ENCODE measurements around the gene ATP11A.
"Not testable (repeated sequence)": the region's sequence is repeated elsewhere in the genome, so short reads cannot be mapped to it uniquely, and the experiment has no call there.

Gene ATP11A

DNA sequence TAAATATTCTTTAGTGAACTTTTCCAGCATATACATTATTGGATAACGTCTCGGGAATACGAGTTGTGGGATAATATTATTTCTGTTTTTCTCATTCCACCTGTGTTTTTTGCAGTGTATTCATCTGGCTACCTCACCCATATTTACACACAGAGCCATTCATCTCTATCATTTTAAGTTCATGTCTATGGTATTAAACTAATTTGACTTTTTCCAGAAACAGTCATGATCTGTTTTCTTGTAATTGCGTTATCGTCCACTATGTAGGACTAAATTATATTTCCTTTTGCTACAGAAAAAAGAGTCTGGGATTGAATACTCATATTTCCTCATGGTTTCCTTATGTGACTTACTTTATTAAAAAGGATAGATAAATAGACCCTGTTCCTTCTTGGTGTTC is 2.7 kb downstream of the ATP11A start:
- no peak for DNase-seq (ENCODE audit: low read depth)

DNA sequence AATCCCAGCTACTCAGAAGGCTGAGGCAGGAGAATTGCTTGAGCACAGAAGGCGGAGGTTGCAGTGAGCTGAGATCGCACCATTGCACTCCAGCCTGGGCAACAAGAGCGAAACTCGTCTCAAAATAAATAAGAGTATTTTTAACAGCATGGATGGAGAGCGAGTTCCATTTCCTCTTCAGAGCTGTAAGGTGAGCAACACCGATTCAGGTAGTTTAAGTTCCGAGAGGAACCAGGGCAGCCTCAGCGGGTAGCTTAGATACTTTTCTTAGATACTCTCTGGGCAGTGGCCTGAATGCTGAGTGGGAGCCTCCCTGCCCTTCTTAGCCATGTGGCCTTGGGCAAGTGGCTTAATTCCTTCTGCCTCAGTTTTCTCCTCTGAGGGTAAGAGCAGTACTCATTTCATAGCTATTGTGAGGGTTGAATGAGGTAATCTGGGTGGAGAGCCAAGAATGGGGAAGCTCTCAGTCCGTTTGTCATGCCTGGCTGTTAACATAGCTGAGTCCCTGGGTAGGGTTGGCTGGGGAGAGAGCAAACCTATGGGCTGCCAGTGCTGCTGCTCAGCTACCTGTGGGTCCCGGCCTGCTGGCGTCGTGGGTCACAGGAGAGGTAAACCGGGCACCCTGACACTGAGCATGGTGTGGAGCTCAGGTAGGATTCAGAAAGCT is 4.1 kb downstream of the ATP11A start:
- no peak for DNase-seq (ENCODE audit: low read depth)

DNA sequence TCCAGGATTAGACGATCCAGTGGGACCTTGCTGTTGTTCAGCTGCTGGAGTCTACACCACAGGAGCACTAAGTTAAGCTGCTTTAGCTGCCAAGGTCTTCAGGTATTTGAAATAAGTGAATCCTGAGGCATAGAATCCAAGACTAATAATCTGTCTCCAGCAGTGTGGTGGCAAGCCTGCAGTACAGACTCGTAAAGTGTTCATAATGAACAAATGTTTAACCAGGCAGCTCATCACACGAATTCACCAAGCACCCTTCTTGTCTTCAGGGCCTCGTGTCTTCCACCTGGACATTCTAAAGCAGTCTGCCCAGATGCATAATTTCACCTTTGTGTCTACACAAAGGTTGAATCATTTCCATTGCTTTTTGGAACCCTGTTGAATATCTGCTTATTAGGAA is 5.3 kb downstream of the ATP11A start:
- no peak for DNase-seq (ENCODE audit: low read depth)

DNA sequence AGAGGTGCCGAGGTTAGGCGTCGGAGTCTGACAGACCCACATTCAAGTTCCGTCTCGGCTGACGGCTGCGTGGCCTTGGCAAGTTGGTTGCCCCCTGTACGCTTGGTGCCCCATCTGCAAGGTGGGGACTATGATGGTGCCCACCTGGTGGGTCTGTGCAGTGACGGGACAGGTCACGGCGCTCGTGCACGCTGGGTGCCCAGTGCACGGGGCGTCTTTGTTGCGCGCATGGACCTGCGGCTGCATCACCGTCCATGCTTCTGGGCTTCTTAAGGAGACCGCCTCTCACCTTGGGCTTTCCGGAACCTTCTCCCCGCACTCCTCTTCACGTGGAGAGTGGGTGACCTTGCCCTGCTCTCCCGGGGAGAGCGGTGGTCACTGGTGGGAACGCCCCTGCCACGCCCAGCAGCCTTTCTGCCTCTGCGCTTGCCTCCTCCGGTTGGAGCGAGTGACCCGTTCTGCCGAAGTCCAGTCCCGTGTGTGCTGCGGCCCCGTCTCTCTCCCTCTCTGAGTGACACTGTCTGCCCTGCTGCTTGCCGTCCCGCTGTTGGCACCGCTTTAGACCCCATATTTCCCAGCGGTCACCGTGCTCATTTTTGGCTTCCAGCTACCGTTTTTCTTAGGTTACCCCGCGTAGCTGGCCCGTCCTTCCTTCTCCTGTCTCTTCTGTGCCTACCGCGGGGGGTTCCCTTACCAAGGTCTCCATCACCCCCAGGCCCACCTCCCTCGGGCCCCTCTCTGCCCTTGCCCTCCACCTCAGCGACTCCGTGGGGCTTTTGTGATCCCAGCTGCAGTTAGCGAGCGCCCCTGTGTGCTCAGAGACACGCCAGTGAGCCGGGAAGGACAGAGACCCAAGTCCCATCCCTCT is 6.4 kb downstream of the ATP11A start:
- no peak for DNase-seq (ENCODE audit: low read depth)

DNA sequence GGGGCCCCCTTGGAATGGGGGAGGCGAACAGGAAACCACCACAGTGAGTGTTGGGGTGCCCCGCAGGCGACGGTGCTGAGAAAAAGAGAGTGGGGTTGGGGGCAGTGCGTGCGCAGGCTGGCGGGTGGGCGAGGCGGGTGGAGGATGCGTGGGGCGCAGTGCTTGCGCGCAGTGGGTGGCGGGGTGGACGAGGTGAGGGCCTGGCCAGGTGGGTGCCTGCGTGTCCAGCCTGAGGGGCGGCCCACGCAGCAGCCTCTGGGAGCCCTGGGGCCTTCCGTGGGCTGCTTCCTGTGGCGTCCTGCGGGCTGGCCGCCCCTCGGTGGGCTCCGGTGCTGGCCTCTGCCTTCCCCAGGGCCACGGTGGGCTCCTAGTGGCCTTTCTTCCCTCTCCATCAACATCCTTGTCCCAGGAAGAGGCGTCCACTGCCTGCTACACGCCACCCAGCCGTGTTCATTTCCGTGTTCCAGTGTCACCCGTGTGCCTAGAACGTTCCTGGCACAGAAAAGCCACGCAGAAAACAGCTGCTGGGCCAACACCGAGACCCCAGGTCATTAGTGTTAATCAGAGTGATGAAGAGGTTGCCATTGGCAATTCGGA is 7.1 kb downstream of the ATP11A start:
- no peak for DNase-seq (ENCODE audit: low read depth)

DNA sequence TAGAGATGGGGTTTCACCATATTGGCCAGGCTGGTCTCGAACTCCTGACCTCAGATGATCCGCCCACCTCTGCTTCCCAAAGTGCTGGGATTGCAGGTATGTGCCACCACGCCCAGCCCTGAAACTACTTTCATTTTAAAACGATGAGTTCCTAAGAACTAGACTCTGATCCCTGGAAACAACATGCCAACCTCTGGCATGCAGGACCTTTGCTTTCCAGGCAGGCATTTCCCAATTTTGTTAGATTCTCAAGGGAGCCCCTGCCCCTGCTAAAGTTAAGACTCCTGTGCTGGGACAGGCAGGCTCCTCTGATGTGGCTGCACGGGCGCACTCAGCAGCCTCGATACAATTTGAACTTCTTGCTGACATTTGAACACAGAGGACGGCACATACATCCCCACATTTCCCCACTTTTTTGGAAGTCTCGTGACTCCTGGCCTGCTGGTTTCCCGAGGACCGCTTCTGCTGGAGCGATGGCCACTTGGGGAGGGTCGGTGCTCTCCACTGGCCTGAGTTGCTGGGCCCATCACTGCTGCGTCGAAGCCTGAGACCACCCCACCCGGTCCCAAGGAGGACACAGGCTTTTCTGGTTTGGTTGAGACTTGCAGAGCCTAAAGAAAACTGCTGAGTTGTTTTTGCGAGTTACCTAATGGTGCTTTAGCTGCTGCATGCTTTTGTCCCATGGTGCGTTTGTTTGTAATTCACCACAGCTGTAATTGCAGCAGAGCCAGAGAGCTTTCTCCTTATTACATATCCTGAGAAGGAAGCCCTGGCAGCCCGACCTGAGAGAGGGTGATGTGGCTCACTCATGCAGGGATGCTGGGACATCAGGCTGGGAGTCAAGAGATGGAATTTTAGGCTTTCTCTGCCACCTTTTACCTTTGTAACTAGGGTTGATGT is 8.2 kb downstream of the ATP11A start:
- DNase-seq (ENCODE audit: low read depth): no peak

DNA sequence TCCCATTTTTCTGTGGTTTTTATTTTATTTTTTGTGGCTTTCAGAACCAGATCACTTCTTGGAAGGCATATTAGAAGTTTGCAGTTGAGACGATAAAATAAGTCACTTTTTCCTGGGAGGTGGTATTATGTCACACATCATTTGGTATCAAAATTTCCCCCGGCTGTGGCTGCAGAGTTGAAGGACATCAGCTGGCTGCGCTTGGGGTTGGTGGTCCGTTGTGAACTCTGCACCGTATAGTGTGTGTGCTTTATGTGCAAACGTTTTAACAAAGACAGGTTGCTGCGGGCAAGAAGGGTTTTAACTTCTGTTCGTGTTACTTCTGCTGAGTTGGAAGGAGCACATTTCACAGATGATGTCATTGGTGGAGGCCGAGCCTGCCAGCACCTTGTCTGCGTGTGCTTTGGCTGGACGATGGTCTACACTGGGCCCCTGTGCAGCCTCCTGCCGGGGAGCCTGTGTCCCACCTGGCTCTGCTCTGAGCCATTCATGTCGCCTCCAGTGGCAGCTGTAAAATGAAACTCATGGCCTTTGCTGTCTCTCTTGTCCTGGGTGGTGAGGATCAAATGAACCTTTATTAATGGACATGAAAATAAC is 9.6 kb downstream of the ATP11A start:
- no peak for DNase-seq (ENCODE audit: low read depth)

DNA sequence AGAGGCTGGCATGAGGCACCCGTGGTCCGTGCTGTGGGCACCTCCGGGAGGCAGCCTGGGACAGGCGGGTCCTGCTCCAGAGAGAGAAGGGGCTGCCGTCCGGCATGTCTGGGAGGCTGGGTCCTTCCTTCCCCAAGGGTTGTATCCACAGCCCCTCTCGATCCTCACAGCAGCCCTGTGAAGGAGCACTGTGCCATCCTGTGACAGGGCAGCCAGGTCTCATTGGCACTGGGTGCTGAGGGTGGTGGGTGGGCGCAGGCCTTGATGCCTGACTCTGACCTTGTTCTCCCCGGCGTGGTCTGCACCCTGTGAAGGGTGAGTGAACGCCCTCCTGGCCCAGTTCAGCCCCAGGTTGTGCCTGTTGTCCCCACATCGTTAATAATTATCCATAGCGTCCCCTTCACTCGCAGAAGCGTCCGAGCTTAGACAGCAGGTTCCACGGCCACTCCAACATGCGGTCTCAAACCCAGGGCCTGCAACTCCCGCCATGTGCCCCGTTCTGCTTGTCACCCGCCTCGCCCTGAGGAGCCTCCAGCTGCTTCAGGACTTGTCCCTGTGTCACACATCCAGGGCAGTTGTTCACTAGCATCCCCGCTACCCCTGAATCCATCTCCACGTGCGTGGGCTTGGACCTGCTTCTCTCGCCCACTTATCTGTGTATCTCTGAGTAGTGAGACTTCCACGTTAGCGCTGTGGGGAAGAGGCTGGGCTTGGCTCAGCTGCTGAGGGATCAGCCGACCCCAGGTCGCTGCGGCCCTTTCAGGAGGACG is 10.6 kb downstream of the ATP11A start:
- DNase-seq (ENCODE audit: low read depth): no peak

DNA sequence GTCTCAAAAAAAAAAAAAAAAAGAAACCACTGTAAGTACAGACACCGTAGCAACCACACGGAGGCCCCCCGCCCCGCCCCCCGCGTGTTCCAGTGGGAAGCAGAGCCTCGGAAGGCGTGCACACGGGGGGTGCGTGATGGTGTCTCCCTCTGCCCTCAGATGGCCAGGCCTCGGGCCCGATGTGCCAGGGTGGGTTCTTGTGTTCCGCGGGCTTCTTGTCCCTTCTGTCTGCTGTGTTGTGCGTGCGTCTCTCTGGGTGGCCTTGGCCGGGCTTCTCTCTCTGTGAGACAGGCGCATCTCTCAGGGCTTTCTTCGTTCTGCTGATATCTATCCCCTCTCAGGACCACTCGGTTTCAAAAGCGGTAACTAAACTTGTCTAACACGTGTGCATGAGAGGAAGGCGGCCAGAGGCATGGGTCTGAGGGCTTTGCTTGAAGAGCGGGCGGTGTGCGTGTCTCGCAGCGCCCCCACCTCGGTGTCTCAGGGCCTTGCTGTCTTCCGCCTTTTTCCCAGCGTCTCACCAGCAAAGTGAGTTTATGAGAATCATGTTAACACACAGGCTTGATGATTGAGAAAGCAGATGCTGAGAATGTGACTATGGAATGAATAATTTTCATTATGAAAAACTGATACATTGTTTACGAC is 12.6 kb downstream of the ATP11A start:
- no peak for DNase-seq (ENCODE audit: low read depth)

DNA sequence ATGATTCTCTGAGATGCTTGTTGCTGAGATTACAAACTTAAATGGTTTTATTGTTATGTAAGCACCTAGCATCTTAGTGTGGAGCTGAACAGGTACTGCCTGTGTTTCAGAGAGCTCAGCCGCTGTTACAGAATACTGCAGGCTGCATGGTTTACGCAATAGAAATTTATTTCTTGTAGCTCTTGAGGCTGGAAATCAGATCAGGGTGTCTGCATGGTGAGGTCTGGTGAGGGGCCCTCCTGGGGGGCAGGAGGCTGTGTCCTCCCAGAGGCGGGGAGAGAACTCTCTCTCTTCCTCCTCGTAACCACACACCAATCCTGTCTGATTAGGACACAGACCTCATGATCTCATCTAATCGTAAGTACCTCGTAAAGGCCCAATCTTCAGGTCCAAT is 13.1 kb downstream of the ATP11A start:
- DNase-seq (ENCODE audit: low read depth): no peak

DNA sequence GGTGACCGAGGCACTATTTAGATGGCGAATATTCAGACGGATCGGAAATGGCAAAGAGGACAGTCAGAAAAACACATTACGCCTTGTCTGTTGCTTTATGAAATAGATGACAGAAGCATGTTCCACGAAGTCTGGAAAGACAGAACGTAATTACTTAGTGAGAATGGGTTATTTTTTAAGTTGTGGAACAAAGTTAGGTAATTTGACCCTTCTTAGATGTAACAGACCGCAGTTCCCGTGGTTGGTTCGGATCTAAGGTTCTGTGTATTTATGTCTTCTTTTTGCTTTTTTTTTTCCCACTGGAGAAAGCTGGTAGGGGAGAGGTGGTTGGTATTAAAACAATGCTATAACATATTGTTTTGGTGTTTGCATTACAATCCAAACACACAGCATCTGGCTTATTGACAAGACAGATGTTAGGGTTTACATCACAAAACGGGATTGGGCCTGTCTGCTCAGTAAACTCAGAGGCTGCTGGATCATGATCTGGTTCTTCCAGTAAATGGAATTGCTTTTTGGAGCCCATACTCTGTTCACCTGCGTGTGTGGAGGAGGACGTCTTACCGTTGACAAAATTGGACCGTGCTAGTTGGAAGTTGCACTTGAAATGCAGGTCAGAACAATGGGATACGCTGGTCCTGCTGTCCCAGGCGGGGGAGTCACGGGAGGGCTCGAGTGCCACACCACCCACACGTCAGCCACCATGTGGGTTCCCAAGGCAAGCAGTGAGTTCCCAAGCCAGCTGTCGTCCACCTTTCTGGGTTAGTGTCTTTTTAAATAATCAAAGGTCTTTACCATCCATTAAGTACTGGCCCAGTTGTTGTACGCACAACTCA is 13.8 kb downstream of the ATP11A start:
- DNase-seq (ENCODE audit: low read depth): no peak

DNA sequence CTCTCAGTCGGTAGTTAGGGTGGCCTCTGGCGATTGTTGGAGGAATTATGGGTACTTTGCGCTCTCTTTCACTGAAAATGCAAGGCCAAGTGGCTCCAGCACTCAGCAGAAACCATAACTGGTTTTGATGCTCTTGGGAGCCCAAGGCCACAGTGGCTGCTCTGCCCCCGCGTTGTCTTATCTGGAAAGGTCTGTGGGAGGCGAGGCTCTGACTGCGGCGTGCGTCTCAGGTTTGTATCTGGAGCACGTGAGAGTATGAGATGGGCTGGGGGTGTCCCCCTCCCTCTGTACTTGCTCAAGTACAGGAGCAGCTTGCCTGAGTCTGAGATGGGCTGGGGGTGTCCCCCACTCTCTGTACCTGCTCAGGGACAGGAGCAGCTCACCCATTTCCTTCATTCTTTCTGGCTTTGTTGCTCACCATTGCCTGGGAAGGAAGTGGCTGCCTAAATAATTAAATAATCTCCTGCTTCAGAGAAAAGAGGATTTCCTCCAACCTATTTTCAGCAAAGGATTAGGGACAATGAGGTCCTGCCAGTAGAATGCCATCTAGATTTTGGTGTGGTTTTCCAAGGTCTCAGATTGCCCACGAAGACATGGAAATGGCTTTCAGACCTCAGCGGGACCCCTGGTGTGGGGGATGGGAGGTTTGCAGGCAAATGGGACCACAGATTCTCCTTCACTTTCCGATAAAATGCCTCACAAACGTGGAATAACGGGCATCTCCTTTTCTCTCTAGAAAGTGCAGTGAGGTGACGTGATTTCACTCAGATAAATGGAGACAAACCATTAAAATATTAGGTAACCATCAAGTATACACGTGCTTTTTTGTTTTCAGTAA is 14.7 kb downstream of the ATP11A start:
- DNase-seq (ENCODE audit: low read depth): no peak

DNA sequence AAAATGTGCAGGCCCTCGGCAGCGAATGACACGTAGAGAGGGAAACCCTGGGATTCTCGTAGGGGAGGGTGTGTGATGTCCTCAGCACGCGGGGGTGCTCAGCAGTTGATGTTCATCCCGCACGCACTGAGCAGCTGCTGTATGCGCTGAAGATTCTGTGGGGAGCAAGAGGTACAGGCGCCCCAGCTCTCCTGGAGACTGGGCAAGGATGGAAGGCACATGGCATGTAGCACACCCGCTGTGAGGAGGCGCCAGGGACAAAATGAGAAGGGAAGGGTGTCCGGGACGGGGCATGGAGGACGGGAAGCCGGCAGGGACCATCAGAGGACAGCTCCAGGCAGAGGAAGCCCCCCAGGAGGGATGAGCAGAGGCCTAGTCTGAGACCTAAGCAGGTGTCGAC is 15.4 kb downstream of the ATP11A start:
- DNase-seq (ENCODE audit: low read depth): no peak

DNA sequence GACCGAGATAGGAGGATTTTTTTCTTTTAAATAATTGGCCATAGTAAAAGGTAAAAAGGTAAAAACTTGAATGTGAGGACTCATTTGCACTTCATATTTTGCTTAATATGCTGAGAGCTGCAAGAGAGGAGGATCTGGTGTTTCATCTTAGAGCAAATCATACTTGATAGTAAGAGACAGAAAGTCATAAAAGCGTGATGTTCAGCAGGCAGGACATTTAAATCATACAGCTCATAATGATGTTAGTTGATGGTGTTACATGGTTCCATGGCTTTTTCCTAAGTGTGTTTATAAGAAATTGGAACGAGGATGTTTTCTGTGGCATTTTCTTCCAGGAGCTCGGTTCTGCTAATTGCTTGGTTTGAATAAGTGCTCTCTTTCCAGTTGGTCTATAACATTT is 16.3 kb downstream of the ATP11A start:
- DNase-seq (ENCODE audit: low read depth): no peak

DNA sequence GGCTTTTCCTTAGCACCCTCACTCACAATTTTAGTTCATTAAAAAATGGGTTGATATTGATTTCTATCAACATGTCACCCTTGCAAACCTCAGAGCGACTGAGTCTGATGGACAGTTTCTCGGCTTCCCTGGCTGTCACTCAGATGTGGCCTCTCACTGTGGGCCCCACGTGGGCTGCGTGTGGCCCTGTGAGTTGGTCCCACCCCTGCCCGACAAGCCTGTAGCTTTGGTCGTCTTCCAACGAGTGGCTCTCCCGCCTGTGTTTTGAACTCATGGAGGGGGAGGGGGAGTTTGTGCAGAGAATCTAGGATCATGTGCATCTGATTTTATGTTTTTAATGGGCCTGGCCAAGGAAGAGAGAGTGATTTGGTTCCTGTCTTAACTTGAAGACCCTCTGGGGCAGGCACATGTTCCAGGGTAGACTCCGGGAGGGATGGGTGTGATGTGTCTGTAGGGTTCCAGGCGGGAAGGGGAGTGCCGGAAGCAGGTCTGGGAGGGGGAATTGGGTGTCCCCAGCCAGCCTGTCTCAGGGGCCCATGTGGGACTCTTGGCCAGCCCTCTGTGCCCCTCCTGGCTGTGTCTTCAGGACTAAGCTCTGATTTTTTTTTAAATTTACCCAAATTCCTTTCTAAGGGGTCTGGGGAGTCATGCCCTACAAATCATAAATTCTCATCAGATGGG is 18.9 kb downstream of the ATP11A start:
- no peak for DNase-seq (ENCODE audit: low read depth)

DNA sequence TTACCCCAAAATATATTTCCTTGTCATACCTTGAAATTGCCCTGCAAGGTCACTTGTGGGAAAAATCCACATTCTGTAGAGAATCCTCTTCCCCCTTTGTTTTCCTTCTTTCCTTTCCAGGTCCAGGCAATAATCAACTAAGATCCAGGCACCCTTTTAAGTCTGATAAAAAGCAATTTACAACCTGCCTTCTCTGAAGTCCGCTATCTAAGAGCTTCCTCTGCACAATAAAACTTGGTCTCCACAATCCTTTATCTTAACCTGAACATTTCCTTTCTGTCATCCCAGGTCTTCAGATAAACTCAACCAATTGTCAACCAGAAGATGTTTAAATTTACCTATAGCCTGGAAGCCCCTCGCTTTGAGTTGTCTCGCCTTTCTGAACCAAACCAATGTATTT is 19.5 kb downstream of the ATP11A start:
- DNase-seq (ENCODE audit: low read depth): not testable (repeated sequence)

DNA sequence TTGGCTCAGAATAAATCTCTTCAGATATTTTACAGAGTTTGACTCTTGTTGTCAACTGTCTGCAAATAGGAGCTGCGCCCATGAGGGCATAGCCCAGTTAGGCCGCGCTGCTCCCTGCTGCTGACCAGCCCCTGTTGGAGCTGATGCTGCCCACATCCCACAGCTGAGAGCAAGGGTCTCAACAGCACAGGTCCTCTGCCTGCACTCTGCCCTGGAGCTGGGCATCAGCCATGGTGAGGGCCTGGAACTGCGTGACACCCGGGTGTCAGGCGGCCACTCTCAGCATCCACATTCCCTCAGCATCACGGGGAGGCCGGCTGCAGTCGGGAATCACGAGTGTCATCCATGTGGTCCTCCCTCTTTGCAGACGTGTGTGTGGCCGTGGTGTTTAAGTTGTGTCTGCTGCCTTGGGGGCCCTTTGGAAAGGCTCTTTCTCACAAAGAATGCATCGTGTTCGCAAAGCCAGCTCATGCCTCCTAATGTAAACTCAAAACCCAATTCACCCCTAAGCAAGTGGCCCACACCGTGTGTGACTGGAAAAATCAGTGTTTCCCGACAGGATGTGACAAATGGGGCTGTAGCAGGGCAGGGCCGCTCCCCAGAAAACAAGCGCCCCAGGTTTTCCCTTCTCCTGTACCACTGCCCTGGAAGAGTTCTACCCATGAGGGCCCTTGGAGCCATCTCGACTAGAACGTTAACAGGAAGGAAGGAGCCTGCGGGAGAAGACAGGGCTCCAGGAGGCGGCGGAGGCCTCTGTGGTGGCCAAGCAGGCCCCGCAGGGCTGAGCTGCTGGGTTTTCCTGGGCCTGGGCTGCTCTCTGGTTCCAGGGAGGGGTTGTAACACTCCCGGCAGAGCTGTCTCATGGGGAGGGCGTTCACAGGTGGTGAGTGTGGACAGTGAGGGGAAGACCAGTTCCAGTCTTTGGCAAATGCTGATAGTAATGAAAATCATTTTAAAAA is 20.3 kb downstream of the ATP11A start:
- DNase-seq (ENCODE audit: low read depth): no peak
